HG03575 (cell line): ENCODE results near the gene FGF1.

ENCODE experiments used
- ATAC-seq: cut with Tn5 transposase; IDR thresholded peaks from one replicate; pipeline ENCODE4 v1.9.1; 2021; ENCODE audit not compliant: unreplicated experiment, insufficient number of reproducible peaks, low FRiP score; ENCODE audit errors: extremely low read depth

The FGF1 gene

DNA sequence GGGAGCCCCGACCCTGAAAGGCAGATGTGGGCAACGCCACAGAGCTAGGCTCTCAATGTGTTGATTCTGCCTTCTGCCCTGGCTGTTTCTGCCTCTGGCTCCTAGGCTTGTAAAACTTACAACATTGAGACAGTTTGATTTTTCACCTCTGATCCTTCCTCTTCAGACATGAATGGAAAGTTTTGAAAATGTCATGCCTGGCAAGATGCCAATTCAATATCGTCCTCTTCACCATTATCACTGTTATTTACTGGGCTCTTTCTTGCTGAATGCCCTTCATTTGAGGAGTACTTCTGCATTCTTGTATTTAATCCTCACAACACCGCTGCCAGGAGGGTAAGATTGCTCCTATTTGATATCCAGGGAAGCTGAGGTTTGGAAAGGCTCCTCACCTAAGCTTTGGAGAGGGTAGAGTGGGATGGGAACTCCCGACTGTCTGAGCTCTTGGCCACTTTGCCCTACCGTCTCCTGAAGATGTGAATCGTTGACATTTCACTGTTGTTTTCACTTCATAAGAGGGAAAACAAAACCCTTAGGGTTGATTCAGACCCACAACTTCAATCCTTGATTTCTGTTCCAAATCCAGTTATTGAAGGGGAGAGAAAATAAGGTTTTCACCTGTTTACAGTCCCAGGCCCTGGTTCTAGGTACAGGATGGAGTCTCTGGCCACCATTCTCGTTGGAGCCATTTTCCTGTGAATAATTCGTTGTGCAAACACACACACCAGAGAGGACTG, 12.7 kb upstream of the FGF1 start:
- no peak for ATAC-seq

DNA sequence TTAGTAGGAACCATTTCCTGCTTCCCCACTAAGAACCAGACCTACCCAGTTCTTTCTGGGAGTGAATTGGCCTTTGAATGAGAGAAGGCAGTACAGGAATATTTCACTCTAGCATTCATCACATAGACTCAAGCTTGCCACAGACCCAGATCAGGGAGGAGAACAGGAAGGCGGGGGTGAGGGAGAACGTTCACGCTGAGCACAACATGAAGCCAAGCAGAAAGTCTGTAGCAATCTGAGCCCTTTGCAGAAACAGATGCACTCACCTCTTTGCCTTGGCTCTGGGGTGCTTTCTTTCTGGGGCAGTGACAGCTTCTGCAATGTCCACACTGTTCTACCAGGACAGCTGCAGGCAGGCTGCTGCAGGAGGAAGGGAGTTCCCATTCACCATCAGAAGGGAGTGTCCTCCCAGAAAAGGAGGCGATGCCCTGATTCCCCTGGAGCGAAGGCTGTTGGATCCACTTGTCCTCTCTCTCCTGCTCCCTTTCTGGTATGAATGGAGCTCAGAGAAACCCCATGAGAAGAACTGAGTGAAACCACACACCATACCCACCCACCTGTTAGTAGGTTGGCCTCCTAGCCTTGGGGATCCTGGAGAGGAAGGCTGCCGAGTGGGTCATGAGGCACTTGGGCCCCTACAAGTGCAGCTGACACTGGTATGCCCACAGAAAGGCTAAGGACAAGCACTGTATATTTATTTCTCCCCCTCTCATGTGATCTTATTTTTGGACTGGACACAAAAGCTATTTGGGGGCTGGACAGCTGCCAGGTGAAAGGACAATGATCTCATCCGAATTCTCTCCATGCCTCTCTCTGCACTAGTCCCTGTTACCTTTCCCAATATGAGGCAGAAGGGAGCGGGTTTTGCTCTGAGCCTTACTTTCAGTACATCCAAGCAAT, 11.7 kb upstream of the FGF1 start:
- no peak for ATAC-seq

DNA sequence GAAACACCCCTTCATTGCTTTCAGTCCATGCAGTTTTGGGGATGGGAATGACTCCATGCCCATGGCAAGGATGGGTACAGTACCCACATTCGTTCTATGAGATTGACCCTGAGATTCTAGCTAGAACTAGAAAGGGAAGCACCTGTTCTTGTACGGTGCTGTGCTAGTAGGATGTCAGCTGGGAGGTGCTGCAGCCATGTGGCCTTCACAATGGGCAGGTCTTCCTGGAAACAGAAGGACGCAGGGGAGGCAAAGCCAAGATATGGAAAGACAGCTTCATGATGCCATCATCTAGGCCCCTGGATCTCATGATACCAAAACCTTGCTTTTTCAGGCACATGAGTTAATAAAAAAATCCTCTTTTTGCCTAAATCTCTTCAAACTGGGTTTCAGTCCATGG, 10.5 kb upstream of the FGF1 start:
- no peak for ATAC-seq

DNA sequence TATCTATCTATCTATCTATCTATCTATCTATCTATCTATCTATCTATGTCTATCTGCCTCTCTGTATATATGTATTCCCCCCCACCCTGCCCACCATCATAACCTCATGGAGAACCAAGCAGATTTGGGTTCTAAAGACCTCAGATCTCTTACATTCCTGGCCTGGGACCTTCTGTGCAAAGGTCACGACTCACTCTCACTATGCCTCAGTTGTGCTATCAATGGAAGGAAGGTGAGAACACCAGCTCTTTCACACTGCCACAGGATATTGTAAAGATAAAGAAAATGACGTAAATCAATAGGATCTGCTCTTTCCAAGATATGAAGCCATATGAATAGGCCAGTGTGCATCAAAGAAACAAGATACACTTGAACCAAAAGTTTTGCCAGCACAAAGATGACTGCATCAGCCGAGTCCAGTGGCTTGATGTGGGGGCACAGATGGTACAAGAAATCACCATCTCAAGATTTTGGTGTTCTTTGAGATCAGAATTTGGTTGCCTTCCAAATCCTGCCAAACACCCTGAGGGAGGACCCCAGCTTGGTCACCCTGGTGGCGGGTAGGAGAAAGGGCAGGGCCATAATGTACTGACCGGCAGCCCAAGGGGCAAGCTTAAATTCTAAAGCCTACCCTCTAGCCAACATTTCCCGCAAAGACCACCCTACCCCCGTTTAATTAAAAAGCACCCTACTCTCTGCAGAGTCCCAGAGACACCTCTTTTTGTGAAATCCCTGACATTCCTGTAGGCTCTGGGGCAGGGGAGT, 8.4 kb upstream of the FGF1 start:
- no peak for ATAC-seq

DNA sequence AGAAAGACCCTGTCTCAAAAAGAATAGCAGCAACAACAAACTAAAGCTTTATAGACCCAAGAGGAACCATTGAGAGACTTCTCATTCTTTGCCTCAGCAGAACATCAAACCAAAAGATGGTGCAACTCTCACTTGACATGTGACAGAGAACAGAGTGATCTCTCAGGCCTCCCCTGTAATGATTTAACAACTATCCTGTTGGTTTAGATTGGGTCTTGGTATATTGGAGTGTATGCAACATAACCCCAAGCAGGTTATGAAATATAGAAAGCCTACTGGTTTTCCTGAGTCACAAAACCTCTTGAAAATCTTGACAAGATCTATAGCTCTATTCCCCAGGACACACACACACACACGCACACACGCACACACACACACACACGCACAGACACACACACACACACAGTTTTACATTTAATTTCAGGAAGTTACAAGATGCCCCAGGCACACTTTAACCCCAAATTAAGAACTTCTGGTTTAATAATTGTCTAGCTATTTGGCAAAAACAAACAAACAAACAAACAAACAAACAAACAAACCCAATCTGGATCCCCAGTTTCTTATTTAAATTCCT, 6.5 kb upstream of the FGF1 start:
- ATAC-seq = no peak

DNA sequence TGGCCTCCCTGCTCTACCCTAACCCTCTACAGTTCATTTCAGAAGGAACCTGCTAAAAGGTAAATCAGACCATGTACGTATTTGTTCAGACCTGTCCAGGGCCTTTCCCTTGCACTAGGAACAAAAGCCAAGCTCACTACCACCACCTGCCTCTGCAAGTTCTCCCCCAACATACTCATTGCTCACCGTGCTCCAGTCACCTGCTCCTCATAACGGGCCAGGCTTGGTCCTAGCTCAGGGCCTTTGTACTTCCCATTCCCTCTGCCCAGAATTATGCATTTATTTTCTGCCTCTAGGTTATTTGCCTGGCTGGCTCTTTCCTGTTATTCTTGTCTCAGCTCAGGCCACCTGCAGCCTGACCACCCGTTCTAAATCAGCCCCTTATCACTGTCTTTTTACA, 4.8 kb upstream of the FGF1 start:
- no peak for ATAC-seq

DNA sequence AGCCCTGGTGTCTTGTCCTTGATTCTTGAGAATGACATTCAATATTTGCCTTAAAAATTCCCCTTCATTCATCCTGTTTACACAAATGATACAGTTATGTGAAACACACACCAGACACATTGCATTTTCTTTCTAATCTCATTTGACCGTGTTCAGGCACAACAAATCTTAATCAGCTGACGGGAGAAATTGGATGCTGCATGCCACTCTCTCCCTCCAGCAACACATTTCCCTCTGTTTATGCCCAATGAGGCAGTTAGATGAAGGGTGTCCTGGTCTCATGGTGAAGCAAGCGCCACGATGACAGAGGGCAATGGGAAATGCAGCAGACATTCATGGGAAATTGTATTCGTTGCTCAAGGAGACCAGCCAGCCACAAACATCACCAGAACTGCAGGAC, 3.2 kb upstream of the FGF1 start:
- no peak for ATAC-seq

DNA sequence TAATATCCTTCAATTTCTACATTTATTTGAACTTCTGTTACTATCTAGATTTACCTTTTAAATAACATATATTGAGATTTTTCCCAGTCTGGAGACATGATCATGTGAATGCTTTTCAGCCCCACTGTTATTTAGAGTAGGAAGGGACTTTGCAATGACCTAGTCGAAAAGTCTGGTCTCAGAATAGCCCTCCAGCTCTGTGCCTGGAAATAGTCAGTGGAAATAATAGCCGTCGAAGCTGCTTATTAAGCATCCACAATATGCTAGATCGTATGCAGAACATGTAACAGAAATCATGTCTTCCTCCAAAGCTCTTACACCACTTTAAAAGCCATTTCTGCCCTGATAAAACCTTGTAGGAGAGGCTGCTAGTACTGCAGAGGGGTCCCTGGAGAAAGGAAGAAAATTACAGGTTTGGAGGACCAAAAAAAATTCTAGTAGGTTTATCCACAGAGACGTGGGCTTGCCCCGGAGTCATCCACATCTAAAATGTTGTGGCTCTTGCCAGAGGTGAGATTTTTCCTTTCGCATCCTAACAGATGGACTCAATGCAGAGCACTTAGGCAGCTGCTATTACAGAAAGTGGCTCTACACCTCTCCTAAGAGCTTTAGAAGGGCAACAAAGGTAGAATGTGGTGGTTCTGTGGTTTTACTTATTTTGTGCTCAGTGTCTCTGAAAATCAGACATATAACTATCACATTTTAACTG, 2.5 kb upstream of the FGF1 start:
- ATAC-seq = no peak

DNA sequence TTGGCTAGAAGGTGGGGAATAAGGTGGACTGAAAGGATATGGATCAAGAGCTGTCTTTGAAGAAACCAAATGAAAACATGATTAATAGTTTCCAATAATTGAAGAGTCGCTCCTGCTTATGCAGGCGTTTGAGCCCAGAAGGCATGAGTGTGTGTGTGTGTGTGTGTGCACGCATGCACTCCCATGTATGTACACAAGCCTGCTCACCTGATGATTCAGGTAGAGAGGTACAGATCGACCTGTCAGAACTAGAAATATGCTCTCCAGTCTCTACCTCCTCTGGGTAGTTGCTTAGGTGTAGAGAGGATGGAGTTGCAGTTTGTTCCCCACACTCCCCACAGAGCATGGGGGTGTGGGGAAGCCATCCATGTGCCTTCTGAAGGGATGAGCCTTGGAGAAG, 1.1 kb upstream of the FGF1 start:
- no peak for ATAC-seq

DNA sequence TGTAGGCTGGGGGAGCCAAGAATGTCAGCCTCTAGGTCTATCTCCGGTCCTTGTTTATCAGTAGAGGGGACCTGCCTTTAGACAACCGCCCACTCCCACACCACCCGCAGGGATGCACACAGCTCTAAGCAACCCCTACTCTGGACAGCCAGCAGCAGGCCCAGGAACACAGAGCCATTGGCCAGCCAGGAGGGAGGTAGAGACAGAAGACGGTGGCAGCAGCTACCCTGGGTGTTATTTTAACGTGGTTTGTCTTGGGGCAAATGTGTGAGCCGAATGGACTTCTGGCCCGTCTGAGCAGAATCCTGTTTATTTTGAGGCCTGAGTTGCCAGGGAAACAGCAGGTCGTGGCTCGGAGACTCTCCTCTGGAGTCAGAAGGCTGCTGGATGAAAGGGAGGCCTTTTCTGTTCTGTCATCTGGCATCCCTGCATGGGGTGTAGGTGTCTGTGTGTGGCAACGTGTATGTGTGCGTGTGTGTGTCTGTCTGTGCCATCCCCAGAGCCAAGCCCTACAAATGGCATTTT, 382 bp upstream of the FGF1 start:
- no peak for ATAC-seq

DNA sequence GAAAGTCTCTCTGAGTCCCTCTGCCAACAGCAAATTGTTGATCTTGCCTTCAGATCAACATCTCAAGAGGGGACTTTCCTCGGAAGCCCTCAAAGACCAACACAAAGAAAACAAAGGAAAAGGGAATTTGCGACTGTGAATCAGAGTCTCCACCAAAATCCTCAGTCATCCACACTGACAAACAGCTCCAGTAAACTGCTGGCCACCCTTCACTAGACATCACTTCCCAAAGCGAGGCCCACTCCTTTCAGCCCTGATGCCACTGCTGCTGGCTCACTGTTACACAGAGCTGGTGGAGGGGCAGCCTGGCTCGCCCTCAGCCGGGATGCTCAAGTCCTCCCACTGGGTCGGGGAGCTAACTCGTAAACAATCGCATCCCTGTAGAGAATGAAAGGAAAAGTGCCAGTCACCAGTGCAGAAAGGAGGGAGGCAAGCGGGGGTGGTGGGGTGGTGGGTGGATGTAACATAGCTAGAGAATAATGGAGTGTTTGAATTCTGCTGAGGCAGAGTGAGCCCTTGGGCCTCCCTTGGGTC, 1.3 kb downstream of the FGF1 start:
- no peak for ATAC-seq

DNA sequence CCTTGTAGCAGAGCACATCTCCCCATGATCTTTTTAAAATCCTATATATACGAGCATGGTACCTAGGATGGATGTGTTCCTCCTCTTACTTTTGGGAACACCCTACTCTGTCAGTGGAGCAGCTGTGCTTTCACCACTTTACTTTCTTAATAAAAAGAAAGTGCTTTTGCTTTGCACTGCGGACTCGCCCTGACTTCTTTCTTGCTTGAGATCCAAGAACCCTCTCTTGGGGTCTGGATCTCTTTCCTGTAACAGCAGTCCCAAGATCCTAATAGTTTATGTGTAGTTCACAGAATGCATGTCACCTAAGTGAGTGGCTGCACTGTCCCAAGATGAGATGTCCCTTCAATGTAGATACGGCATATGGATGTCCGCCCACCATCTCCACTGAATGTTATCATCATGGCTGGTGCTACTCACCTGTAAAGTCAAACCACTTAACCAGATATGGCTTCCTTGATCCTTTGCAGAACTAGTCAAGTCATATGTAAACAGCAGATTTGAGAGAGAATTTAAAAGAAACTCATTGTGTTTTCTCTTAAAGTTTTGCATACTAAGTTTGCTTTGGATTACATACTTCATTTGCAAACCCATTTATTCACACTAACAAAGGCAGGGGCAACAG, 1.9 kb downstream of the FGF1 start:
- no peak for ATAC-seq

DNA sequence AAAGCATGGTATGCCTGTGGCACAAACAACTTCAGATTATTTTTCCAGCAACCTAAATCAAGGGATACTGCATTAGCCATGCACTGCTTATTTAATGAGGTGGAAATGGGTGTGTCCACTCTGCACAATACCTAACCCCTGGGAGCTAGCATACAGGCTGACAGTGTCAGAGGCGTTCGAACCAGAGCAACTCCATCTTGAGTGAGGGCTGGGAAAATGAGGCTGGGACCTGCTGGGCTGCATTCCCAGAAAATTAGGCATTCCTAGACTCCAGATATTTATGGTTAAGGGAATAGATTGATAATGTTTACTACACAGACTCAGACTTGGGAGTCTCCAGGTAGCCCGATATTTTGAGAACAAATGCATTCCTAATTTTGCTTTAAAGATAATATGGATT, 2.8 kb downstream of the FGF1 start:
- ATAC-seq = no peak

DNA sequence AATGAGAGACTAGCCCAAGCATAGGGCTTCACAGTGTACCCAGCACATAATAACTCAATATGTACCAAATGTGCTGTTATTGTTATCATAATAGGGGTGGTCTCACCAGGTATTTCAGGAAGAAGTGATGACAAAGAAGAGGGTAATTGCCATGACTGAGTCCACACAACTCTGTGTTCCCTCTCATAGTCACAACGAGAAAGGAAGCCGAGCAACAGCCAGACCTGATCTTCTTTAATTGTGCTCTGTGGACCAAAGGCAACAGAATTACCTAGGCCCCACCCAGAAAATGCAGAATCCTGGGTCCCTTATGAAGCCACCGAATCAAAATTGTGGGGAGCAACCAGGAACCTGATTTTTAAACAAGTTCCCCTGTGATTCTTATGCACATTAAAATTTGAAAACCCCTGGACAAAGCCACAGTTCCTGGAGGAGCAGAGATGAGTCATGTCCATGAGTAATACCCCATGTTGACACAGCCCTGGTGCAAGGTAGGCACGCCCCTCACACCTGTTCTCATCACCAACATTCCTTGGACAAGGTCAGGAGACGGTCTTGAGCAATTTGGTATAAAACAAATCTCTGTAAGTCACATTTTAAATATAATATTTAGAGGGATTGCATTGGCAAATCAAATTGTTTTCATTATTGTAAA, 5.2 kb downstream of the FGF1 start:
- ATAC-seq = no peak

DNA sequence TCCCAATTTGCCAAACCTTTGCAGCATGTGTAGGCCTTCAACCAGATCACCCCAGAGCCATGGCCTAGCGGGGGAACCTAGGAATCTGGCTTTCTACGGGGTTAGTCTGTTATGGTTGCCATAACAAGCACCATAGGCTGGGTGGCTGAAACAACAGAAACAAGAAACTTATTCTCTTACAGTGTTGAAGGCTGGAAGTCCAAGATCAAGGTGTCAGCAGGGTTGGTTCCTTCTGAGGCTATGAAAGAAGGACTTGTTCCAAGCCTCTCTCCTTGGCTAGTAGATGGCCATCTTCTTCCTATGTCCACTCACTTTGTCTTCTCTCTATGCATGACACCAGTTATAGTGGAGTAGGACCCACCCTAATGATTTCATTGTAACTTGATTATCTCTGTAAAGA, 6.1 kb downstream of the FGF1 start:
- ATAC-seq = no peak

DNA sequence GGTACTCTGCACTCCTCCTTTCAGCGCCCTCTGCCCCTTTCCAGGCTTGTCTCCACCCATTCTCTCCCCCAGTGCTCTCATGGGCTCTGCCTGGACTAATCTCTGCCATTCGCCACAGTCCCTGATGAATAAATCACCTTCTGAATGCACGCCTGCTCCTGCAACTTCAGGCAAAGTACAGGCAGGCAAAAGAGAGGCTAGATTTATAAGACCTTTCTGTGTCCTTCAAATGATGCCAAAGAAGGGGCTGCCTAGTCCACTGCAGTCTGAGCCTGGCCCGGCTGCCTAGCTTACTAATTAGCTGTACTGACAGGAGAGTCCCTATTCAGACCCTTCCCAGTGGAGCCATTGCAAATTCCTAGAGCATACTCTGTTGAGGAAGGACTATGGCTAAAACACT, 7.4 kb downstream of the FGF1 start:
- ATAC-seq = no peak

DNA sequence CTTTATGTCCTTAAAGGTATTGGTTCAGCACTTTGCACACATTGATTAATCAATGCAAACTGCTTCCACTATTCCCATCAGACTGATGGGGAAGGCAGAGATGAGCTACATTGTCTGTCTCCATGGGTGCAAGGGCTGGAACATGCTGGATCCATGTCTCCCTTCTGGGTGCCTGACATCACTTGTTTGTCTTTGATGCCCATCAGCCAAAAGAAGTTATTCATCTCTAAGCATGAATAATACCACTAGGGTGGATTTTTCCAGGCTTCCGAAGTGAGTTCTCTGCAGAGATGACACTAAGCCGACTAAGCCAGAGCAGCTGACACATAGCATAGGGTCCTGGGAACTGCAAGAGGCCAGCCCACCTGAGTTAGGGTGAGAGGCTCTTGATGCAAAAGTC, 8.7 kb downstream of the FGF1 start:
- ATAC-seq = no peak

DNA sequence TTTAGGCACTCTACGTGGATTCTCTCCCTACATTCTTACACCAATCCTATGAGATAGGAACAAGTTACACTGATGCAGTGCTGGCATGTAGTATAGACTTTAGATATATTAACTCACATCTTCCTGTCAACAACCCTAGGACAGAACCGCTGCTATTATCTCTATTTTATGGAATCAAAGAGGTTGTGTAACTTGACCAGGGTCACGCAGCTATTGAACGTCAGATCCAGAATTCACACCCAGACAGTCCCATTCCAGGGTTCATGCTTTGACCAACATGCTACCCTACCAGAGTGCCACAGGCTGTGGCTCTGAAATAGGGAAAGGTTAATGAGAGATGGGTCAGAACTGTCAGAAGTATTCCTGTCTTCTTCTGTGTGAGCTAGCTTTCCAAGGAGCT, 9.6 kb downstream of the FGF1 start:
- no peak for ATAC-seq
